BLaER1 (cell line): Measurements from ENCODE around the gene SGMS1.
"Not testable (repeated sequence)": the region's sequence is repeated elsewhere in the genome, so short reads cannot be mapped to it uniquely, and the experiment has no call there.

Experiments used
- H3K27ac ChIP-seq: shearing (Covaris generic); formaldehyde crosslinking; 2 replicates; pipeline ENCODE4 v1.8.1; 2022
- H3K27me3 ChIP-seq: shearing (Covaris generic); formaldehyde crosslinking; 2 replicates; pipeline ENCODE4 v1.8.1; 2022
- H3K36me3 ChIP-seq: shearing (Covaris generic); formaldehyde crosslinking; 2 replicates; pipeline ENCODE4 v1.8.1; 2022
- H3K4me1 ChIP-seq: shearing (Covaris generic); formaldehyde crosslinking; 2 replicates; pipeline ENCODE4 v1.8.1; 2022
- H3K4me2 ChIP-seq: shearing (Covaris generic); formaldehyde crosslinking; 2 replicates; pipeline ENCODE4 v1.8.1; 2022
- H3K4me3 ChIP-seq: shearing (Covaris generic); formaldehyde crosslinking; 2 replicates; pipeline ENCODE4 v1.8.1; 2022
- H3K9ac ChIP-seq: shearing (Covaris generic); formaldehyde crosslinking; 2 replicates; pipeline ENCODE4 v1.8.1; 2022
- H3K9me3 ChIP-seq: shearing (Covaris generic); formaldehyde crosslinking; 2 replicates; pipeline ENCODE4 v1.8.1; 2022
- H4K20me1 ChIP-seq: shearing (Covaris generic); formaldehyde crosslinking; 2 replicates; pipeline ENCODE4 v1.8.1; 2022
- Cebpa-rat ChIP-seq: shearing (Covaris generic); IDR thresholded peaks from 2 replicates; pipeline ENCODE4 v1.8.1; 2022

Gene SGMS1

DNA sequence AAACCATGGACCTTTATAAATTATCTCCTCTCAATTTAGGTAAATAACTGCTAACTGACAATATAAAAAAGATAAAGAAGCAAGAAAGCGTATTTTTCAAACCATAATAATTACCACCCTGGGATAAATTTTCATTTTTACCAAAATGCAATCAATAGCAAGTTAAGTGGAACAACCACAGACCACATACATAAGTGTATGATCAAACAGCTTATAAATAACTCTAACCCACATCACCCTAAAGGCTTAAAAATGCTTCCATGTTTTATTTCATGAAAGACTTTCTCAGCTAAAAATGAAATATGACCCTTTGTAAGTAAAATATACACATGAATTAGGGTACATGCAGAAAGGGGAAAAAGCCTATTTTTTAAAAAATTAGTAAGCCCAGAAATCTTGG lies 156.5 kb downstream of the SGMS1 start:
- Histone ChIP-seq H3K9ac (no peak overlapping the region), H3K9me3 (no peaks in the 10 kb centered on the region), H3K4me3 (no peak overlapping the region), H3K4me2 (peak overlapping the region; percentile 50), H3K27me3 (no peaks in the 10 kb centered on the region; the same call in none of the 2 replicates), H3K36me3 (peaks cover 7% of the 10 kb centered on the region; the same call in 1 of the 2 replicates), H3K27ac (no peak overlapping the region), H3K4me1 (peaks cover 30% of the 10 kb centered on the region), H4K20me1 (peaks cover 60% of the 10 kb centered on the region)
- TF ChIP-seq Cebpa-rat: no peak

- H3K36me3 ChIP-seq: peaks cover 20% of the 10 kb centered on the region
These were observed 159.7 kb downstream of the SGMS1 start for GRCh38 chr10:50464004-50464409.

DNA sequence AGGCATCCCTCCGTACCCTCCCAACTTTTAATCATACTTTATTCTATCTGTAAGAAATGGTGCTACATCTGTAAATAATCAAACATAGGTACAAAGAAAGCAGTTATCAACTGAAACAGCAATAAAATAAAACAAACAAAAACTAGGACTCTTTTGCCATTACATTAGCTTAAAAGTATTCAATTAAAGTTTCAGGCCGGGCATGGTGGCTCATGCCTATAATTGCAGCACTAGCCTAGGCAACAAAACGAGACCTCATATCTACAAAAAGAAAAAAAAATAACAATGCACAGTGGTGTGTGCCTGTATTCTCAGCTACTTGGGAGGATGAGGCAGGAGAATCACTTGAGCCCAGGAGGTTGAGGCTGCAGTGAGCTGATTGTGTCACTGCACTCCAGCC lies 161.9 kb downstream of the SGMS1 start:
- Histone ChIP-seq H3K27ac (no peak overlapping the region), H3K4me1 (peaks cover 2% of the 10 kb centered on the region)

More at GRCh38 chr10:50464004-50464409, 159.7 kb downstream of the SGMS1 start:
- Histone ChIP-seq H3K27me3 (no peaks in the 10 kb centered on the region; the same call in none of the 2 replicates), H3K4me1 (peaks cover 15% of the 10 kb centered on the region), H3K9me3 (no peaks in the 10 kb centered on the region), H3K4me2 (no peak overlapping the region), H3K4me3 (no peak overlapping the region), H3K27ac (no peak overlapping the region), H4K20me1 (peaks cover 35% of the 10 kb centered on the region), H3K9ac (no peak overlapping the region)
- TF ChIP-seq Cebpa-rat: no peak

GRCh38 chr10:50461123-50461522 lies 162.6 kb downstream of the SGMS1 start:
- Histone ChIP-seq H4K20me1 (peaks cover 7% of the 10 kb centered on the region), H3K9ac (no peak overlapping the region), H3K4me3 (no peak overlapping the region), H3K27ac (no peak overlapping the region), H3K36me3 (peaks cover 20% of the 10 kb centered on the region), H3K4me1 (peaks cover 4% of the 10 kb centered on the region), H3K27me3 (no peaks in the 10 kb centered on the region; the same call in 1 of the 2 replicates), H3K4me2 (no peak overlapping the region), H3K9me3 (no peaks in the 10 kb centered on the region)
- no peak for TF ChIP-seq Cebpa-rat

More for the DNA sequence above, 161.9 kb downstream of the SGMS1 start:
- H3K9ac ChIP-seq: no peak overlapping the region
- no peaks in the 10 kb centered on the region for H3K9me3 ChIP-seq
- no peaks in the 10 kb centered on the region; the same call in 1 of the 2 replicates for H3K27me3 ChIP-seq
- no peak overlapping the region for H3K4me3 ChIP-seq
- no peak overlapping the region for H3K4me2 ChIP-seq
- peaks cover 20% of the 10 kb centered on the region for H3K36me3 ChIP-seq
- H4K20me1 ChIP-seq: peaks cover 14% of the 10 kb centered on the region
- no peak for TF ChIP-seq Cebpa-rat

GRCh38 chr10:50456719-50457118 lies 167.0 kb downstream of the SGMS1 start:
- H3K9ac ChIP-seq: no peak overlapping the region
- peaks cover 47% of the 10 kb centered on the region for H3K4me1 ChIP-seq
- H3K9me3 ChIP-seq: no peaks in the 10 kb centered on the region
- H3K27me3 ChIP-seq: no peaks in the 10 kb centered on the region
- no peaks in the 10 kb centered on the region for H4K20me1 ChIP-seq
- H3K4me2 ChIP-seq: no peak overlapping the region; the same call in 1 of the 2 replicates
- TF ChIP-seq Cebpa-rat: no peak
- H3K36me3 ChIP-seq: peaks cover 13% of the 10 kb centered on the region
- no peak overlapping the region for H3K4me3 ChIP-seq
- no peak overlapping the region for H3K27ac ChIP-seq

DNA sequence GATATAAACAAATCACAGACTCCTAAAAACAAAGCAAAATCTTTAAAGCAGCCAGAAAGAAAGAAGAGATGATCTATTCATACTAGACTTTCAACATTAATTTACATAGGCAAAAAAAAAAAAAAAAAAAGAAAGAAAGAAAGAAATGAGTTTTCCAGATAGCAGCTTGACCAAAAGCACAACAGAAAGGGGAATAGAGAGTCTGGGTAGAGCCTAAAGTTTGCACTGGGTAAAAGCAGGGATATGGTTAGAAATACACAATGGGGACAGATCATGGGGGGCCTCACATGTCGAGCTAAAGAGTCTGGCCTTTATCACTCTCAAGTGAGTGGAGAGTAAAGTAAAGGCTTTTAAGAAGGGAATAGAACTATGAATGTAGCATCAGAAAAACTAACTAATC lies 169.8 kb downstream of the SGMS1 start:
- H3K4me1 ChIP-seq: peaks cover 69% of the 10 kb centered on the region
- H3K9ac ChIP-seq: no peak overlapping the region
- H3K9me3 ChIP-seq: no peaks in the 10 kb centered on the region

DNA sequence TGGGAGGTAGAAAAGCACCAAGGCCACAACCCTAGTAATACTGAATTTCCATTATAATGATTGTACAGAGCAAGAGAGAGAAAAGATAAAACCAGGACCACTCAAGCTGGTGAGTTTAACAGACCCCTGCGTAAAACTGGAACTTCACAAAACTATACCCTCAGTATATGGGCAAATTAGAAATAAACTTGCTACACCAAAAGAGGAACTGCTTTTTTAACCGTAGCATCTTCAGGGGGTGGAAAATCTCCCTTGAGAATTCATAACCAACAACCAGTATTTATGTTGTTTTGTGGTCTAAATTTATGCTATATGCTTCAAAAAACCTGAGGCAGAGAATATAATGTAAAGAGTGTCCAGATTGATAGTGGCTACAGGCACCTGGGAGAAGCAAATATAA lies 171.2 kb downstream of the SGMS1 start:
- Histone ChIP-seq H3K36me3 (no peaks in the 10 kb centered on the region), H3K9me3 (peaks cover 4% of the 10 kb centered on the region; the same call in 1 of the 2 replicates), H4K20me1 (no peaks in the 10 kb centered on the region), H3K4me2 (peak overlapping the region; percentile 74), H3K9ac (no peak overlapping the region), H3K27me3 (no peaks in the 10 kb centered on the region), H3K4me1 (peaks cover 69% of the 10 kb centered on the region), H3K27ac (peak overlapping the region; percentile 28; the same call in 1 of the 2 replicates), H3K4me3 (no peak overlapping the region)
- no peak for TF ChIP-seq Cebpa-rat

More for the DNA sequence above, 169.8 kb downstream of the SGMS1 start:
- no peak overlapping the region; the same call in 1 of the 2 replicates for H3K27ac ChIP-seq
- H3K36me3 ChIP-seq: no peaks in the 10 kb centered on the region
- no peaks in the 10 kb centered on the region for H4K20me1 ChIP-seq
- H3K27me3 ChIP-seq: no peaks in the 10 kb centered on the region
- peak overlapping the region; percentile 64 for H3K4me2 ChIP-seq
- no peak overlapping the region for H3K4me3 ChIP-seq
- no peak for TF ChIP-seq Cebpa-rat

- peaks cover 4% of the 10 kb centered on the region; the same call in 1 of the 2 replicates for H3K36me3 ChIP-seq
- H3K4me3 ChIP-seq: no peak overlapping the region
- no peaks in the 10 kb centered on the region for H4K20me1 ChIP-seq
- no peak for TF ChIP-seq Cebpa-rat
- no peak overlapping the region for H3K27ac ChIP-seq
- H3K9me3 ChIP-seq: peaks cover 25% of the 10 kb centered on the region
- H3K9ac ChIP-seq: no peak overlapping the region
- peaks cover 41% of the 10 kb centered on the region for H3K4me1 ChIP-seq
- no peak overlapping the region for H3K4me2 ChIP-seq
- no peaks in the 10 kb centered on the region for H3K27me3 ChIP-seq
These were observed 176.1 kb downstream of the SGMS1 start for GRCh38 chr10:50447691-50448090.

- H3K36me3 ChIP-seq, H3K9ac ChIP-seq, H3K4me3 ChIP-seq, H3K27ac ChIP-seq, H4K20me1 ChIP-seq, H3K27me3 ChIP-seq, H3K4me2 ChIP-seq: not testable (repeated sequence)
- Histone ChIP-seq H3K4me1 (peaks cover 23% of the 10 kb centered on the region), H3K9me3 (peaks cover 25% of the 10 kb centered on the region)
These were observed 178.0 kb downstream of the SGMS1 start for GRCh38 chr10:50445777-50446176.

- no peaks in the 10 kb centered on the region; the same call in 1 of the 2 replicates for H3K36me3 ChIP-seq
- H3K27me3 ChIP-seq: no peaks in the 10 kb centered on the region
- TF ChIP-seq Cebpa-rat: no peak
- H3K4me1 ChIP-seq: peaks cover 14% of the 10 kb centered on the region
- H3K4me2 ChIP-seq: no peak overlapping the region
- no peak overlapping the region for H3K4me3 ChIP-seq
- H3K9ac ChIP-seq: no peak overlapping the region
- no peaks in the 10 kb centered on the region for H4K20me1 ChIP-seq
- peaks cover 7% of the 10 kb centered on the region for H3K9me3 ChIP-seq
- no peak overlapping the region for H3K27ac ChIP-seq
These were observed 183.3 kb downstream of the SGMS1 start for GRCh38 chr10:50440489-50440888.

GRCh38 chr10:50439806-50440205 lies 183.9 kb downstream of the SGMS1 start:
- no peak for TF ChIP-seq Cebpa-rat
- Histone ChIP-seq H3K27me3 (no peaks in the 10 kb centered on the region), H3K4me1 (peaks cover 14% of the 10 kb centered on the region), H3K9me3 (0 out of 2 replicates have a peak, but pooled peaks cover 4% of the 10 kb centered on the region), H3K9ac (no peak overlapping the region), H3K4me3 (no peak overlapping the region), H3K27ac (no peak overlapping the region), H4K20me1 (no peaks in the 10 kb centered on the region), H3K36me3 (no peaks in the 10 kb centered on the region), H3K4me2 (no peak overlapping the region)
